Spleen (tissue), 3 donors: Measurements from ENCODE around the gene STX12.
A peak's percentile ranks its signal among the peaks of the same experiment; 100 is the strongest.

ENCODE experiments used
- POLR2A ChIP-seq, 3 donors: fragments of 450-650 bp; IDR thresholded peaks; one replicate each; pipeline ENCODE4 v1.5.1; 2017; ENCODE audit warnings: antibody characterized with exemption in 3 of 3, mild to moderate bottlenecking in 1 of 3
- POLR2AphosphoS5 ChIP-seq, 3 donors: sonication (generic); formaldehyde crosslinking; IDR thresholded peaks; one replicate each; pipeline ENCODE4 v1.5.1; 2017; ENCODE audit warnings: antibody characterized with exemption in 3 of 3

- TF ChIP-seq POLR2A (IDR thresholded peaks at IDR 0.05): peak in 2 of 3 donors; percentile 18 to 70
- TF ChIP-seq POLR2AphosphoS5 (IDR thresholded peaks at IDR 0.05): peak; percentile 95 to 97 (median 97)
Measured at GRCh38 chr1:27830621-27831440, 57.8 kb downstream of the STX12 start, which contains the start of gene PPP1R8.
